CD14-positive monocyte (primary cell): ENCODE results near the gene SETBP1. TPM values are rescaled to one million over a fixed set of nuclear protein-coding genes. Genes with fewer than 3 reads are reported as not detected.

ENCODE experiments used
- DNase-seq, 3 donors: peaks; one replicate each; pipeline ENCODE4 v3.0.0-alpha.2; 2011 to 2022
- H2AFZ ChIP-seq: 2 replicates; pipeline ENCODE4 v1.6.0; 2012; ENCODE audit warnings: mild to moderate bottlenecking, low read depth, low read length, inconsistent platforms; ENCODE audit not compliant: insufficient read depth, poor library complexity, severe bottlenecking
- H3K27ac ChIP-seq, 2 donors: 1 replicate in 1 of 2; 2 replicates in 1 of 2; pipeline ENCODE4 v1.5.1; 2012 to 2013; ENCODE audit warnings: low read length in 2 of 2, control low read depth in 1 of 2, inconsistent platforms in 1 of 2, low read depth in 1 of 2, mild to moderate bottlenecking in 1 of 2
- H3K27me3 ChIP-seq, 2 donors: one replicate each; pipeline versions ENCODE4 v1.6.0 to v1.6.1; 2011 to 2013; ENCODE audit warnings: low read length in 2 of 2; ENCODE audit not compliant: control insufficient read depth in 2 of 2, insufficient read depth in 2 of 2
- H3K36me3 ChIP-seq, 2 donors: replicated peaks in 1 of 2; 1 replicate in 1 of 2; 2 replicates in 1 of 2; pipeline versions ENCODE4 v1.5.1 to v1.6.1; 2012 to 2013; ENCODE audit warnings: low read length in 2 of 2, control low read depth in 1 of 2, inconsistent platforms in 1 of 2, mild to moderate bottlenecking in 1 of 2; ENCODE audit not compliant: insufficient read depth in 2 of 2, control insufficient read depth in 1 of 2
- H3K4me1 ChIP-seq, 2 donors: 1 replicate in 1 of 2; 2 replicates in 1 of 2; pipeline versions ENCODE4 v1.5.1 to v1.6.1; 2012 to 2013; ENCODE audit warnings: low read length in 2 of 2, control low read depth in 1 of 2, inconsistent platforms in 1 of 2, mild to moderate bottlenecking in 1 of 2, moderate library complexity in 1 of 2; ENCODE audit not compliant: insufficient read depth in 2 of 2, control insufficient read depth in 1 of 2
- H3K4me2 ChIP-seq: replicated peaks from 2 replicates; pipeline ENCODE3; 2012; ENCODE audit warnings: low read length, moderate library complexity, mild to moderate bottlenecking; ENCODE audit not compliant: poor library complexity, severe bottlenecking; ENCODE audit errors: extremely low read depth
- H3K4me3 ChIP-seq, 3 experiments: fragments of 200-600 bp in 1 of 3; sonication (generic) in 1 of 3; replicated peaks in 1 of 3; 1 replicate in 2 of 3; 2 replicates in 1 of 3; pipeline ENCODE4 v1.5.1; 2011 to 2013; ENCODE audit warnings: low read length in 3 of 3, mild to moderate bottlenecking in 3 of 3, control low read depth in 2 of 3, low read depth in 2 of 3, inconsistent platforms in 1 of 3, moderate library complexity in 1 of 3
- H3K79me2 ChIP-seq: 2 replicates; pipeline ENCODE4 v1.6.0; 2012; ENCODE audit warnings: mild to moderate bottlenecking, control low read depth, inconsistent platforms, low read length, moderate library complexity; ENCODE audit not compliant: insufficient read depth
- H3K9ac ChIP-seq: 2 replicates; pipeline ENCODE4 v1.6.0; 2017; ENCODE audit warnings: low read length, mild to moderate bottlenecking; ENCODE audit not compliant: insufficient read depth, poor library complexity, severe bottlenecking
- H3K9me3 ChIP-seq, 2 donors: replicated peaks in 1 of 2; 1 replicate in 1 of 2; 2 replicates in 1 of 2; pipeline versions ENCODE4 v1.5.1 to v1.6.1; 2012 to 2013; ENCODE audit warnings: low read length in 2 of 2, control low read depth in 1 of 2; ENCODE audit not compliant: control insufficient read depth in 1 of 2, insufficient read depth in 1 of 2
- H4K20me1 ChIP-seq: 2 replicates; pipeline ENCODE4 v1.6.0; 2012; ENCODE audit warnings: mild to moderate bottlenecking, low read length, control low read depth, moderate library complexity; ENCODE audit not compliant: insufficient read depth
- H3K27ac Mint-ChIP-seq, 7 donors: one replicate each; pipeline ENCODE4 v1.8.0; 2020; ENCODE audit warnings: mild to moderate bottlenecking in 7 of 7, mixed read lengths in 7 of 7, moderate library complexity in 6 of 7, inconsistent platforms in 2 of 7
- H3K27me3 Mint-ChIP-seq, 3 donors: one replicate each; pipeline ENCODE4 v1.8.0; 2021 to 2022; ENCODE audit warnings: low read depth in 3 of 3, mild to moderate bottlenecking in 3 of 3, mixed read lengths in 3 of 3, moderate library complexity in 3 of 3, inconsistent platforms in 1 of 3
- H3K36me3 Mint-ChIP-seq, 2 donors: one replicate each; pipeline ENCODE4 v1.8.0; 2020; ENCODE audit warnings: mixed read lengths in 2 of 2, inconsistent platforms in 1 of 2, mild to moderate bottlenecking in 1 of 2
- H3K4me1 Mint-ChIP-seq: one replicate; pipeline ENCODE4 v1.8.0; 2020; ENCODE audit warnings: mild to moderate bottlenecking, mixed read lengths
- H3K4me3 Mint-ChIP-seq, 2 donors: one replicate each; pipeline ENCODE4 v1.8.0; 2020; ENCODE audit warnings: mild to moderate bottlenecking in 2 of 2, mixed read lengths in 2 of 2, moderate library complexity in 1 of 2
- H3K9me3 Mint-ChIP-seq, 7 donors: one replicate each; pipeline ENCODE4 v1.8.0; 2020 to 2022; ENCODE audit warnings: mixed read lengths in 7 of 7, mild to moderate bottlenecking in 6 of 7, moderate library complexity in 6 of 7, inconsistent platforms in 2 of 7
- WGBS: methylation state at CpG from one replicate; pipeline ENCODE4 v1.1.5; 2013; ENCODE audit warnings: missing lambda C conversion rate; ENCODE audit not compliant: insufficient coverage; 5-methylcytosine and 5-hydroxymethylcytosine counted together
- intact Hi-C, 2 donors: fragments of 100-400 bp; cut with micrococcal nuclease; formaldehyde crosslinking; loops; one replicate each; pipeline versions ENCODE4 v1.15.0 to v1.15.1; 2023
- polyA plus RNA-seq, 3 donors: library from polyadenylated mRNA; depleted of rRNA in 1 of 3; unstranded in 2 of 3; stranded (reverse) in 1 of 3; fragments of 300-500 nt in 2 of 3; fragments of >200 nt in 1 of 3; fragmentation: Illumina TruSeq in 2 of 3; gene quantifications; 1 replicate in 2 of 3; 2 replicates in 1 of 3; pipeline ENCODE4 v1.2.3, GENCODE V29; 2012 to 2021
- TF ChIP-seq, protein P1 (sequence below): fragments of 200-600 bp; IDR thresholded peaks from one replicate; pipeline ENCODE4 v1.8.0; 2022; ENCODE audit warnings: antibody characterized with exemption, mild to moderate bottlenecking

The SETBP1 gene
- polyA plus RNA-seq, 3 donors: 0.01 to 1.2 TPM; not detected in 1

DNA sequence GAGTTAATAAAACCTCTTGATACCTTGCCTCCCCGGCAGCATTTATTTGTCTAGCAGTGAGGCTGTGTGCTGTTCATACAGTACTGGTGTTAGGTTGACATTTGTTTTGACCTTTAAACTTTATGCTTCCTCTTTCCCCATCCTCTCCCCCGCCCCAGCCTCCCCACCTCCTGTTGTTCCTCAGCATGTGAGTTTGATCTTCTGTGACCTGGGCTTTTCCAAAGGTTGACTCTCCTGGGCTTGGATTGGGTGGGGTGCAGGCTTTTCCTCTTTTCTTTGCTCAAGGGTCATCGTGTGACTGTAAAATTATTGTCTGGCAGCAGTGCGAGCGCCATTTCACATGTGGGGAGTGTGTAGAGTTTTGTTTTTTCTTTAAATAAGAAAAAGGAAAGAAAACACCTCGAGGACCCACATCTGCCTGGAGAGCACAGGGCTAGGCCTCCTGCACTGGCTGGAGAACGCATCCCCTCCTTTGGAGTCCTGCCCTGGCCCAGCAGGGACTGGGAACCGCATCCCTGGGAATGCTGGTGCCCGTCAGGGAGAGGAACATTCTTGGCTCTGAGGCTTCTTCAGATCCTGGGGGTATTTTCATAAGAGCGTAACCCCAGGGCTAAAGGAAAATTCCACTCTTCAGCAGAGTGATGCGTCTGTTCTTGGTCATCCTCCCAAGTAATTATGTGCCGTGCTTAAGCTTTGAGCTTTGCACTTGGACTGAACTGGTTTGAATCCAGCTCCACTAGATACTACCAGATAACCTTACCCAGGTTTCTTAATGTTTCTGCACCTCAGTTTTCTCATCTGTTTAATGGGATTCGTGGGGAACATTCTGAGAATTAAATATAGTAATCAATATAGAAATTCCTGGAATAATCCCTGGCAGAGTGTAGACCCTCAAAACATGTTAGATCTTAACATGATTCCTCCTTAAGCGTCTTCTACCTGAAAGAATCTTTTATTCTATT, 91.5 kb downstream of the SETBP1 start:
- H3K36me3 Mint-ChIP-seq: peaks cover 0 to 9% of the 10 kb centered on the region in 2 donors
- Histone ChIP-seq H3K27ac (no peak overlapping the region), H2AFZ (no peak overlapping the region), H3K4me3 (no peak overlapping the region), H4K20me1 (no peaks in the 10 kb centered on the region), H3K27me3 (peaks cover 7 to 17% of the 10 kb centered on the region in 2 donors), H3K4me2 (no peak overlapping the region), H3K4me1 (peaks cover 11 to 16% of the 10 kb centered on the region in 2 donors), H3K36me3 (no peaks in the 10 kb centered on the region), H3K9ac (no peak overlapping the region), H3K79me2 (no peaks in the 10 kb centered on the region), H3K9me3 (no peaks in the 10 kb centered on the region)
- WGBS: 97% methylated on average over 5 of the region's 14 CpGs
- H3K4me3 Mint-ChIP-seq: no peak overlapping the region
- peaks cover 13% of the 10 kb centered on the region for H3K4me1 Mint-ChIP-seq
- peak overlapping the region in 2 of 7 donors; percentile 26 to 50 for H3K27ac Mint-ChIP-seq
- H3K27me3 Mint-ChIP-seq: peaks cover 16 to 31% (median 18%) of the 10 kb centered on the region in 3 donors
- TF ChIP-seq, protein P1, sequence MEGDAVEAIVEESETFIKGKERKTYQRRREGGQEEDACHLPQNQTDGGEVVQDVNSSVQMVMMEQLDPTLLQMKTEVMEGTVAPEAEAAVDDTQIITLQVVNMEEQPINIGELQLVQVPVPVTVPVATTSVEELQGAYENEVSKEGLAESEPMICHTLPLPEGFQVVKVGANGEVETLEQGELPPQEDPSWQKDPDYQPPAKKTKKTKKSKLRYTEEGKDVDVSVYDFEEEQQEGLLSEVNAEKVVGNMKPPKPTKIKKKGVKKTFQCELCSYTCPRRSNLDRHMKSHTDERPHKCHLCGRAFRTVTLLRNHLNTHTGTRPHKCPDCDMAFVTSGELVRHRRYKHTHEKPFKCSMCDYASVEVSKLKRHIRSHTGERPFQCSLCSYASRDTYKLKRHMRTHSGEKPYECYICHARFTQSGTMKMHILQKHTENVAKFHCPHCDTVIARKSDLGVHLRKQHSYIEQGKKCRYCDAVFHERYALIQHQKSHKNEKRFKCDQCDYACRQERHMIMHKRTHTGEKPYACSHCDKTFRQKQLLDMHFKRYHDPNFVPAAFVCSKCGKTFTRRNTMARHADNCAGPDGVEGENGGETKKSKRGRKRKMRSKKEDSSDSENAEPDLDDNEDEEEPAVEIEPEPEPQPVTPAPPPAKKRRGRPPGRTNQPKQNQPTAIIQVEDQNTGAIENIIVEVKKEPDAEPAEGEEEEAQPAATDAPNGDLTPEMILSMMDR: no peak
- H3K9me3 Mint-ChIP-seq: no peaks in the 10 kb centered on the region
- intact Hi-C loops: no loop called here
- peak in 2 of 3 donors; percentile 16 to 24 for DNase-seq

DNA sequence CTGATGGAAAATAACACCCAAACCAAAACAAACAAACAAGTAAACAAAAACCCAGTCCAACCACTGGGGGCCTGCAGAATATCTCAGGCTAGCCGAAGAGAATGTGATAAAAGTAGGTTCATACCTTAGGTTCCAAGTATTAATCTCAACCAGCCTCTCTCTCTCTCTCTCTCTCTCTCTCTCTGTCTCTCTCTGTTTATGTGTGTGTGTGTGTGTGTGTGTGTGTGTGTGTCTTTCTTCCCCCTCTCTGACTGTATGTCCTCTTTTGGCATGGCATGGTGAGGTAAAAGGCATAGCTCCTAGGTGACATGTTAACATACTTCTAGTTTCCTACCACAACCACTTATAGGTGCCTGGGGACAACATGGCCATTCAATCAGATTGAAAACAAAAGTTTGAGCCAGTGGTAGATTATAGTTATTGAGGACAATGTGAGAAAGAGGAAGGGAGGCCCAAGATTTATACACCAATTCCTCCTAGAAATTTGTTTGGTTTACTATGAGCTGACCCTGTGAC, 93.0 kb downstream of the SETBP1 start:
- Mint-ChIP-seq H3K4me1 (peaks cover 13% of the 10 kb centered on the region), H3K27me3 (peaks cover 18 to 36% (median 18%) of the 10 kb centered on the region in 3 donors), H3K9me3 (no peaks in the 10 kb centered on the region), H3K36me3 (peaks cover 0 to 8% of the 10 kb centered on the region in 2 donors), H3K27ac (no peak overlapping the region), H3K4me3 (no peak overlapping the region)
- Histone ChIP-seq H3K9me3 (no peaks in the 10 kb centered on the region), H3K79me2 (no peaks in the 10 kb centered on the region), H3K27me3 (peaks cover 12 to 16% of the 10 kb centered on the region in 2 donors), H3K4me1 (peaks cover 11 to 16% of the 10 kb centered on the region in 2 donors), H3K36me3 (no peaks in the 10 kb centered on the region), H2AFZ (no peak overlapping the region), H4K20me1 (no peaks in the 10 kb centered on the region), H3K4me2 (no peak overlapping the region), H3K4me3 (no peak overlapping the region), H3K9ac (no peak overlapping the region), H3K27ac (no peak overlapping the region)
- intact Hi-C loops: no loop called here
- TF ChIP-seq, protein P1: no peak
- DNase-seq: no peak
- no CpG with 5 or more reads among the region's 1 CpG for WGBS
